ENCODE measurements around the gene SRPK3. TPM values are rescaled to one million over a fixed set of nuclear protein-coding genes. Genes with fewer than 3 reads are reported as not detected.

Gene SRPK3
- total RNA-seq, 1 donor: 0.54 TPM

GRCh38 chrX:153750127-153750774, 30.6 kb upstream of the SRPK3 start:
- no peak for DNase-seq (ENCODE audit: low read depth)
- TF ChIP-seq, protein P1, sequence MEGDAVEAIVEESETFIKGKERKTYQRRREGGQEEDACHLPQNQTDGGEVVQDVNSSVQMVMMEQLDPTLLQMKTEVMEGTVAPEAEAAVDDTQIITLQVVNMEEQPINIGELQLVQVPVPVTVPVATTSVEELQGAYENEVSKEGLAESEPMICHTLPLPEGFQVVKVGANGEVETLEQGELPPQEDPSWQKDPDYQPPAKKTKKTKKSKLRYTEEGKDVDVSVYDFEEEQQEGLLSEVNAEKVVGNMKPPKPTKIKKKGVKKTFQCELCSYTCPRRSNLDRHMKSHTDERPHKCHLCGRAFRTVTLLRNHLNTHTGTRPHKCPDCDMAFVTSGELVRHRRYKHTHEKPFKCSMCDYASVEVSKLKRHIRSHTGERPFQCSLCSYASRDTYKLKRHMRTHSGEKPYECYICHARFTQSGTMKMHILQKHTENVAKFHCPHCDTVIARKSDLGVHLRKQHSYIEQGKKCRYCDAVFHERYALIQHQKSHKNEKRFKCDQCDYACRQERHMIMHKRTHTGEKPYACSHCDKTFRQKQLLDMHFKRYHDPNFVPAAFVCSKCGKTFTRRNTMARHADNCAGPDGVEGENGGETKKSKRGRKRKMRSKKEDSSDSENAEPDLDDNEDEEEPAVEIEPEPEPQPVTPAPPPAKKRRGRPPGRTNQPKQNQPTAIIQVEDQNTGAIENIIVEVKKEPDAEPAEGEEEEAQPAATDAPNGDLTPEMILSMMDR (IDR thresholded peaks at IDR 0.05; ENCODE audit: insufficient read depth, low read length): no peak
- H3K4me3 ChIP-seq (ENCODE audit: low read depth, low read length): no peak overlapping the region

GRCh38 chrX:153755136-153755535, 25.7 kb upstream of the SRPK3 start:
- DNase-seq (ENCODE audit: low read depth): no peak
- TF ChIP-seq, protein P1 (IDR thresholded peaks at IDR 0.05; ENCODE audit: insufficient read depth, low read length): no peak
- no peak overlapping the region for H3K4me3 ChIP-seq (ENCODE audit: low read depth, low read length)

DNA sequence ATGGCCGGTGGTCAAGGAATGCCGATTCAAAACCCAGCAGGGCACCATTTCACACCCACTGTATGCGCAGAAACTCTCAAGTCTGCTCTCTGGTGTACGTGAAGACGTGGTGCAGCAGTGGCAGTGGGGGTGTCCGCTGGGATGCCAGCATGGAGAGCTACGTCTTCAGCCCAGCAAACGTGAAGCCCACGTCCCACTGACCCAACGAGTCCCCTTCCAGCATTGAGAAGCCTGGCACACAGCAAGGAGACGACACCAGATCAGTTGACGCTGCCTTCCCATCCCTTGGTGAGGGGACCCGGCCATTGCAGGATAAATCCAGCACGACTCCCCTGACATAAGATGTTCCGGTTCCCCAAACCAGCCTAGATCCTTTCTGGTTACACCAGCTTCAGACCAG, 19.0 kb upstream of the SRPK3 start:
- TF ChIP-seq, protein P1 (IDR thresholded peaks at IDR 0.05; ENCODE audit: insufficient read depth, low read length): no peak
- no peak overlapping the region for H3K4me3 ChIP-seq (ENCODE audit: low read depth, low read length)
- DNase-seq (ENCODE audit: low read depth): no peak

DNA sequence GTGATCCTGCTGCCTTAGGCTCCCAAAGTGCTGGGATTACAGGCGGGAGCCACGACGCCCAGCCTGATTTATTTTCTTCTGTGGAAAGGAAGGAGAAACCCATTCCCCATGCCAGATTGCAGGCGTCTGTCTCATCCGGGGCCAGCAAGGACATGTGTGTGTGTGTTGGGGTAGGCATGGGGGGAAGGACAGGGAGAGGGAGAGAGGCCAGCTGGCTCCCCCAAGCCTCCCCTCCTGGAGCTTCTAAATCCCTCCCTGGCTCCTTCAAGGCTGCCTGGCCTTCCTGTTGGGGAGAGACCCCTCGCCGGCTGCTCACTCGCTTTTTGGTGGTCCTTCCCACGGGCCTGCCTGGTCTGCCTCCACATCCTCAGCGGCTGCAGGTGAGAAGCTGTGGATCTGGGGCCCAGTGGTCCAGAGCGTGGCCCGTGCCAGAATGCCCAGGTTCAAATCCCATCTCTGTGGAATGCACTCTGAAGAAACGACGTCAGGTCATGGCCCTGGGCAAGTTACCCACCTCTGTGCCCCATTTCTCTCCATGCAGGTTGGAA, 18.1 kb upstream of the SRPK3 start:
- TF ChIP-seq, protein P1 (IDR thresholded peaks at IDR 0.05; ENCODE audit: insufficient read depth, low read length): no peak
- DNase-seq (ENCODE audit: low read depth): no peak
- H3K4me3 ChIP-seq (ENCODE audit: low read depth, low read length): no peak overlapping the region

- no peak for DNase-seq (ENCODE audit: low read depth)
- no peak overlapping the region for H3K4me3 ChIP-seq (ENCODE audit: low read depth, low read length)
- TF ChIP-seq, protein P1 (IDR thresholded peaks at IDR 0.05; ENCODE audit: insufficient read depth, low read length): no peak
Observed at GRCh38 chrX:153763298-153763932, 17.4 kb upstream of the SRPK3 start.

DNA sequence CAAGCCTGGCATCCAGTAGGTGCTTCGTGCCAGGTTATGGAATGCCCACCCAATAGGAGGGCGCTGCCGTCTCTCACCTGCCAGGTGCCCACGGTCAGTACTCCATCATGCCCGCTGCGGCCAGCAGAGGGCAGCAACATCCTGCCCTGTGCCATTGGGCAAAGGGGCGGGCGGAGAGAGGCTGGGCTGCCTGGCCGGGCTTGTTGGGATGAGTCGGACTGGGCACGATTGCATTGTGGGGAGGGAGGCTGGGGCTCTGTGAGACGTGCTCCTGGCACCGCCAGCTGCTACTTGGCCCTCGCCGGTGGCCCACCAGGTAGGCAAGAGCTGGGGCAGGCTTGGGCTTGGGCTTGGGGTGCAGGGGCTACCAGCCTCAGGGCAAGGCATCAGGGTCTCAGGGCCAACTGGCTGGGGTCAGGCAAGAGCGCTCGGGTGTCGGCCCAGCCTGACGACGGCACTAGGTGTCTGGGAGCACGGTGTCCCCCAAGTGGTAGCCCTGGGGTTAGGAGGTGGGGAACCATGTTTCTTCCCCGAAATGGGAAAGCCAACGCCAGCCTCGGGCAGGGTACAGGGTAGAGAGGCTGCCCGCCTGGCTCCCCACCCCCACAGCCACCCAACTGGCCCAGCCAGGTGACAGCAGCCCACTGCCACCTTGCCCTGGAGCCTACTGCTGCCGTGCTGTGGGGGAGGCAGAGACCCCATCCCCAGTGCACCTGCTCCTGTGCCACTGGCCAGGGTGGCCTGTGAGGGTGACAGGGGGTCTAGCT, 16.7 kb upstream of the SRPK3 start, which contains the start of gene PLXNB3:
Gene PLXNB3, plus strand, starts transcription at position 261 of the 767 bp plus-strand sequence. CDS start 1,287 bp downstream, outside the sequence.
- peak within 1 kb of the TSS; percentile 57 for H3K4me3 ChIP-seq (ENCODE audit: low read depth, low read length)
- DNase-seq (ENCODE audit: low read depth): peak; percentile 59
- TF ChIP-seq, protein P1 (IDR thresholded peaks at IDR 0.05; ENCODE audit: insufficient read depth, low read length): peak; percentile 79
